Central memory CD8-positive, alpha-beta T cell (primary cell): ENCODE data around the gene APOL2.
"Not testable (repeated sequence)": the region's sequence is repeated elsewhere in the genome, so short reads cannot be mapped to it uniquely, and the experiment has no call there.

Experiments used
- ATAC-seq: fragments of 150-1000 bp; cut with Tn5 transposase; replicated peaks from 2 replicates; pipeline ENCODE4 v1.10.0; 2022; ENCODE audit warnings: mild to moderate bottlenecking, moderate FRiP score, moderate number of reproducible peaks; ENCODE audit not compliant: poor library complexity, severe bottlenecking; ENCODE audit errors: extremely low read depth
- DNase-seq, 2 donors: peaks; one replicate each; pipeline ENCODE4 v3.0.0; 2021; ENCODE audit warnings: low spot score in 2 of 2
- H3K27ac Mint-ChIP-seq: one replicate; pipeline ENCODE4 v1.8.0; 2022; ENCODE audit warnings: low read depth, mild to moderate bottlenecking, moderate library complexity, mixed read lengths
- H3K27me3 Mint-ChIP-seq: one replicate; pipeline ENCODE4 v1.8.0; 2022; ENCODE audit warnings: mixed read lengths
- H3K36me3 Mint-ChIP-seq: one replicate; pipeline ENCODE4 v1.8.0; 2022; ENCODE audit warnings: mild to moderate bottlenecking, moderate library complexity, mixed read lengths; ENCODE audit not compliant: insufficient read depth
- H3K4me1 Mint-ChIP-seq: one replicate; pipeline ENCODE4 v1.8.0; 2022; ENCODE audit warnings: mixed read lengths
- H3K4me3 Mint-ChIP-seq: one replicate; pipeline ENCODE4 v1.8.0; 2022; ENCODE audit warnings: mild to moderate bottlenecking, moderate library complexity, mixed read lengths
- H3K9me3 Mint-ChIP-seq: one replicate; pipeline ENCODE4 v1.8.0; 2022; ENCODE audit warnings: mixed read lengths

APOL2 gene

GRCh38 chr22:36194971-36195370 lies 44.4 kb downstream of the APOL2 start:
- Mint-ChIP-seq H3K9me3 (no peaks in the 10 kb centered on the region), H3K27me3 (peaks cover 55% of the 10 kb centered on the region), H3K4me1 (no peaks in the 10 kb centered on the region), H3K4me3 (no peak overlapping the region), H3K27ac (no peak overlapping the region), H3K36me3 (peaks cover 2% of the 10 kb centered on the region)
- ATAC-seq (no peak), DNase-seq (no peak)

- Mint-ChIP-seq H3K9me3 (no peaks in the 10 kb centered on the region), H3K4me1 (no peaks in the 10 kb centered on the region), H3K4me3 (no peak overlapping the region), H3K27ac (no peak overlapping the region), H3K36me3 (peaks cover 2% of the 10 kb centered on the region), H3K27me3 (peaks cover 57% of the 10 kb centered on the region)
- ATAC-seq = no peak
- DNase-seq = no peak
Observed at GRCh38 chr22:36194385-36194784, 44.9 kb downstream of the APOL2 start.

- Mint-ChIP-seq H3K27ac (no peak overlapping the region), H3K27me3 (peaks cover 51% of the 10 kb centered on the region), H3K36me3 (peaks cover 2% of the 10 kb centered on the region), H3K9me3 (no peaks in the 10 kb centered on the region), H3K4me3 (no peak overlapping the region), H3K4me1 (no peaks in the 10 kb centered on the region)
- DNase-seq (no peak), ATAC-seq (no peak)
Observed at GRCh38 chr22:36193577-36193976, 45.8 kb downstream of the APOL2 start.

- Mint-ChIP-seq H3K27me3 (peaks cover 47% of the 10 kb centered on the region), H3K9me3 (no peaks in the 10 kb centered on the region), H3K4me1 (no peaks in the 10 kb centered on the region), H3K4me3 (no peak overlapping the region), H3K27ac (no peak overlapping the region), H3K36me3 (peaks cover 2% of the 10 kb centered on the region)
- DNase-seq = no peak
- ATAC-seq = no peak
Observed at GRCh38 chr22:36193171-36193570, 46.2 kb downstream of the APOL2 start.

GRCh38 chr22:36192542-36192941 lies 46.8 kb downstream of the APOL2 start:
- no peak for DNase-seq
- H3K9me3 Mint-ChIP-seq = no peaks in the 10 kb centered on the region

GRCh38 chr22:36191106-36191836 lies 48.1 kb downstream of the APOL2 start:
- DNase-seq (no peak), ATAC-seq (no peak)
- H3K4me1 Mint-ChIP-seq = no peaks in the 10 kb centered on the region
- H3K9me3 Mint-ChIP-seq = no peaks in the 10 kb centered on the region
- H3K4me3 Mint-ChIP-seq = no peak overlapping the region
- peaks cover 36% of the 10 kb centered on the region for H3K27me3 Mint-ChIP-seq
- no peak overlapping the region for H3K27ac Mint-ChIP-seq
- peaks cover 2% of the 10 kb centered on the region for H3K36me3 Mint-ChIP-seq

More at GRCh38 chr22:36192542-36192941, 46.8 kb downstream of the APOL2 start:
- Mint-ChIP-seq H3K4me3 (no peak overlapping the region), H3K27me3 (peaks cover 41% of the 10 kb centered on the region), H3K36me3 (peaks cover 2% of the 10 kb centered on the region), H3K4me1 (no peaks in the 10 kb centered on the region), H3K27ac (no peak overlapping the region)
- ATAC-seq = no peak

GRCh38 chr22:36187862-36188261 lies 51.5 kb downstream of the APOL2 start:
- ATAC-seq, H3K9me3 Mint-ChIP-seq, H3K27ac Mint-ChIP-seq, DNase-seq, H3K4me1 Mint-ChIP-seq, H3K4me3 Mint-ChIP-seq, H3K36me3 Mint-ChIP-seq: not testable (repeated sequence)
- peaks cover 28% of the 10 kb centered on the region for H3K27me3 Mint-ChIP-seq

- Mint-ChIP-seq H3K36me3 (no peaks in the 10 kb centered on the region), H3K4me3 (no peak overlapping the region), H3K27me3 (peaks cover 14% of the 10 kb centered on the region), H3K27ac (no peak overlapping the region), H3K9me3 (no peaks in the 10 kb centered on the region), H3K4me1 (no peaks in the 10 kb centered on the region)
- no peak for ATAC-seq
- DNase-seq = no peak
Observed at GRCh38 chr22:36185828-36186624, 53.3 kb downstream of the APOL2 start.

- DNase-seq (no peak), ATAC-seq (no peak)
- H3K9me3 Mint-ChIP-seq = no peaks in the 10 kb centered on the region
- no peak overlapping the region for H3K4me3 Mint-ChIP-seq
- peak overlapping the region; percentile 64 for H3K27ac Mint-ChIP-seq
- H3K36me3 Mint-ChIP-seq = no peaks in the 10 kb centered on the region
- peaks cover 4% of the 10 kb centered on the region for H3K27me3 Mint-ChIP-seq
- peaks cover 5% of the 10 kb centered on the region for H3K4me1 Mint-ChIP-seq
Observed at GRCh38 chr22:36184433-36185025, 54.8 kb downstream of the APOL2 start.

- H3K27ac Mint-ChIP-seq = no peak overlapping the region
- no peak for DNase-seq
- no peaks in the 10 kb centered on the region for H3K9me3 Mint-ChIP-seq
- no peak for ATAC-seq
- H3K27me3 Mint-ChIP-seq = no peaks in the 10 kb centered on the region
- H3K4me3 Mint-ChIP-seq = no peak overlapping the region
- H3K4me1 Mint-ChIP-seq = peaks cover 5% of the 10 kb centered on the region
- H3K36me3 Mint-ChIP-seq = no peaks in the 10 kb centered on the region
Observed at GRCh38 chr22:36183446-36183845, 55.9 kb downstream of the APOL2 start.

- Mint-ChIP-seq H3K27me3 (no peaks in the 10 kb centered on the region), H3K9me3 (no peaks in the 10 kb centered on the region), H3K36me3 (no peaks in the 10 kb centered on the region), H3K27ac (no peak overlapping the region), H3K4me1 (peaks cover 5% of the 10 kb centered on the region), H3K4me3 (no peak overlapping the region)
- DNase-seq (no peak), ATAC-seq (no peak)
Observed at GRCh38 chr22:36182857-36183256, 56.5 kb downstream of the APOL2 start.

- Mint-ChIP-seq H3K4me3 (no peak overlapping the region), H3K9me3 (no peaks in the 10 kb centered on the region), H3K27ac (no peak overlapping the region), H3K36me3 (no peaks in the 10 kb centered on the region), H3K4me1 (peaks cover 5% of the 10 kb centered on the region), H3K27me3 (no peaks in the 10 kb centered on the region)
- DNase-seq = no peak
- ATAC-seq = no peak
Observed at GRCh38 chr22:36182056-36182455, 57.3 kb downstream of the APOL2 start.

GRCh38 chr22:36180928-36181327 lies 58.4 kb downstream of the APOL2 start:
- H3K4me3 Mint-ChIP-seq = no peak overlapping the region
- DNase-seq (no peak), ATAC-seq (no peak)
- H3K36me3 Mint-ChIP-seq = no peaks in the 10 kb centered on the region
- no peak overlapping the region for H3K27ac Mint-ChIP-seq
- H3K27me3 Mint-ChIP-seq = no peaks in the 10 kb centered on the region
- peaks cover 5% of the 10 kb centered on the region for H3K4me1 Mint-ChIP-seq
- no peaks in the 10 kb centered on the region for H3K9me3 Mint-ChIP-seq
